Putamen (tissue), 1 donor: Measurements from ENCODE around the gene POU3F3.

Experiments used
- DNase-seq: peaks from one replicate; pipeline ENCODE4 v3.0.0-alpha.2; 2016; ENCODE audit warnings: low spot score

Gene POU3F3

DNA sequence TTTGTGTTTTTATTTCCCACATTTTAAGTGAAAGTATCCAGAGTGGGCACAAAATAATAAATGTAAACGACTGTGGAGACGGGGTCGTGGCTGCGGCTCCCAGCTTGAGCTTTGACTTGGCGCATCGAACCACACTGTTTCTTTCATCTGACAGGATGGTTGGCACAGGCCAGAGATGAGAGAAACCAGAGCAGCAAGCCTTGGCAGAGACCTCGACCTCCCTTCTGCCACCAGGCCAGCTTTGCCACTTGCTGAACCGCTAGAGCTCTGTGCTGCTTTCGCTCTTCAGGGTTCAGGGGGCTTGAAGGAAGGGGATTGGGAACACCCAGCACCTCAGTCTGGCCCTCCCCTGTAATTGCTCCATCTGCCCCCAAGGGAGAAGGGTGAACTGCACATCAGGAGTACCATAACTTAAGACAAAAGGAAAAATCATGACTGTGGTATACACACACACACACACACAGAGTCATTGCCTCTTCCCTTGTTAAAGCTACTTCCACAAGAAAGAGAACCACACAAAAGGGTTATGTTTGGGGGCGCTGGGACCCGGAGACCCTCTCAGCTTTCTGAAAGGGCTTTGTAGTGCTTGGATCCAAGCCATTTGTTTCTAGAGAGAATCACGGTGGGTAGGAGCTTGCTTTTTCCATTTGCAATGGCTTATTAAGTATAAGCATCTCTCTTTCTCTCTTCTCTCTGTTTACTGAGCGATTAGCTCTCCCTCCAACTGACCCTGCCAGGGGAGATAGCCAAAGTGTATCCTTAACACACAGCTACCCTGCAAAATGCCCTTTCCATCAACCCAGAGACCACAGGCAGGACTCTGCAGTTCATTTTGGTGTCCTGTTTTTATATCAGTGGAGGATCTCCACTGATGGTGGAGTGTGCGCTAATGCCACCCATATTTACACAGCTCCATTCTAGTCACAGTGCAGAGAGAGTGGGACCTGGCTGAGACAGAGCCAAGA is 23.0 kb downstream of the POU3F3 start:
- peak; percentile 55 for DNase-seq

DNA sequence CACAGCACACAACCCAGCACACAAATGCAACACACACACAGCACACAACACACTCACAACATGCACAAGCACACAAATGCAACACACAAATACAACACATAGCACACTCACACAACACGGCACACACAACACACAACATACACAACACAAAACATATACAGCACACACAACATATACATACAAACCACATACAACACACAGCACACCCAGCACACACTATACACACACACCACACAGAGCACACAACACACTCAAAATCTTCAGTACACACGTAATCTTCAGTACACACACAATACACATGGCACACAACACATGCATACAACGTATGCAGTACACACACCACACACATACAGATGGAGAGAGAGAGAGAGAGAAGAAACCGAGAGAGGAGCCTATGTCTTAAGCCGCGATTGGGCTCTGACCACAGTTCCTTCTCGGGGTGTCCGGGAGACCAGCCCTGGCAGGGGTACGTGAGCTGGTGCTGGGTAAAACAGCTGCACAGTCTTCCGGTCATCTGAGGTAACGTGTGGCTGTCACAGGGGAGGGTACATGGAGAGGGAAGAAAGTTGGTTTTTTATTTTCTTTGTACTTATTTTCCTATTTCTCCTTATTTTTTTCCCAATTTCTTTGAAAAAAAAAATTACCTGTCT is 25.1 kb downstream of the POU3F3 start:
- DNase-seq, result no peak

DNA sequence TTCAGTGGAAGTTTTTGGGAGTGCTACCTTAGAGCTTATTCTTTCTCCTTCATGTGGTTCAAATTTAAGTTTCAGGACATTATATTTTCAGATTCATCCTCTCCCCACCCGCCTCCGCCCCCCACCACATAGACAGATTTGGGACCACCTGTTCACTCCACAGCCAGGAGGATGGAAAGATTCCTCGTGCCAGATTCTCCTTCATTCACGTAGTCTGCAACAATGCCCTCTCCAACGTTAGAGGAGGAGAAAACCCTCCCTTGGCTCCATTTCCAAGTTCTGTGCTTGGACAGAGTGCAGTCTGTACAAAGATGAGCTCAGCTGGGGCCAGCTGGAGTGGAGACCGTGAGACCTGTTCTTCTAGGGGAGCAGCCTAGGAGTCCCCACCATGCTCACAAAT is 26.2 kb downstream of the POU3F3 start:
- DNase-seq, result no peak

DNA sequence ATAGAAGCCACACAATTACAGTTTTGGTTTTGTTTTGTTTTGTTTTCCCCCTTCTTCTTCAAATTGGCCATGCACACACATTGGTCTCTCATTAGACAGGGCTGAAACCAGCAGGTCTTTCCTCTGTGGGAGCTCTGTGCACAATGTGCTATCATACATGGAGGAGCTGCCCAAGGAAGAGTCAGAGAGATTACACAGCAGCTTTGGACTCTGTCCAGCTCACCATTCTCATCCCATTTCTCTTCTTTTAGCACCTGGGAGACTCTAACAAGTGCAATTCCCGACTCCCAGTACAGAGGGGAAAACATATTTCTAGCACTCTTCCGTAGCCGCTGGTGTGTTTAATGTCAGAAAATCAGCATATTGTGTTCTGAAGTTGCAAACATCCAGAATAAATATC is 29.4 kb downstream of the POU3F3 start:
- DNase-seq, result no peak

DNA sequence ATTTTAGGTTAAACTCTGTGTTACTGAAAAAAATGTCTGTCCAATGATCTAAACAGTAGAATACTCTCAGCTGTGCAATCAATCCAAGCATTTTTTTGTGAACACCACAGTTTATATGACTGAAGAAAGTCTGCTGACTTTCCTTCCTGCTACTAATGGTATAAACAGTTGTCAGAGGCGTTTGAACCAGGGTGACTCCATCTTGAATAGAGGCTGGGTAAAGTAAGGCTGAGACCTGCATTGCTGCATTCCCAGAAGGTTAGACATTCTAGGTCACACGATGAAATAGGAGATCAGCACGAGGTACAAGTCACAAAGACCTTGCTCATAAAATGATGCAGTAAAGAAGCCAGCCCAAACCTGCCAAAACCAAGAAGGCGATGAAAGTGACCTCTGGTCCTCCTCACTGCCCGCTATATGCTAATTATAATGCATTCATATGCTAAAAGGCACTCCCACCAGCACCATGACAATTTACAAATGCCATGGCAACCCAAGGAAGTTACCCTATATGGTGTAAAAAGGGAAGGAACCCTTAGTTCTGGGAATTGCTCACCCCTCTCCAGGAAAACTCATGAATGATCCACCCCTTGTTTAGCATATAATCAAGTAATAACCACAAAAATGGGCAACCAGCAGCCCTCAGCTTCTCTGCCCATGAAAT is 31.3 kb downstream of the POU3F3 start:
- DNase-seq, result no peak

DNA sequence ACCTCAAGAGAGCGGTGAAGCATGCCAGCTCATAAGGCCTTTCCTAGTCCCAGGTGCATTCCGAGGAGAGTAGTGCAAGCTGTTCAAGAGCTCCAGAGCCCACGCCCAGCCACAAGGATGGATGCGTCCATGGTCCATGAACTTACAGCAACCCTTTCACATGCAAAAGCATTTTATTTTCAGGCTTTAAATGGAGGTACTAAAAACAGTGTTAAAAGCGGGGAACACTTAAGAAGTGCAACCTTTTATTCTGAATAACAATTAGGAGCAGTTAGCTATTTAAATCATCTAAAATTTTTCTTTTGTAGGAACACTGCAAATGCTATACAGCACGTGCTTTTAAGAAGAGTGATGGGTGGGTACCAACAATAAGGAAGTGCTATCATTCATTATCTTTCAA is 33.8 kb downstream of the POU3F3 start:
- DNase-seq, result no peak

DNA sequence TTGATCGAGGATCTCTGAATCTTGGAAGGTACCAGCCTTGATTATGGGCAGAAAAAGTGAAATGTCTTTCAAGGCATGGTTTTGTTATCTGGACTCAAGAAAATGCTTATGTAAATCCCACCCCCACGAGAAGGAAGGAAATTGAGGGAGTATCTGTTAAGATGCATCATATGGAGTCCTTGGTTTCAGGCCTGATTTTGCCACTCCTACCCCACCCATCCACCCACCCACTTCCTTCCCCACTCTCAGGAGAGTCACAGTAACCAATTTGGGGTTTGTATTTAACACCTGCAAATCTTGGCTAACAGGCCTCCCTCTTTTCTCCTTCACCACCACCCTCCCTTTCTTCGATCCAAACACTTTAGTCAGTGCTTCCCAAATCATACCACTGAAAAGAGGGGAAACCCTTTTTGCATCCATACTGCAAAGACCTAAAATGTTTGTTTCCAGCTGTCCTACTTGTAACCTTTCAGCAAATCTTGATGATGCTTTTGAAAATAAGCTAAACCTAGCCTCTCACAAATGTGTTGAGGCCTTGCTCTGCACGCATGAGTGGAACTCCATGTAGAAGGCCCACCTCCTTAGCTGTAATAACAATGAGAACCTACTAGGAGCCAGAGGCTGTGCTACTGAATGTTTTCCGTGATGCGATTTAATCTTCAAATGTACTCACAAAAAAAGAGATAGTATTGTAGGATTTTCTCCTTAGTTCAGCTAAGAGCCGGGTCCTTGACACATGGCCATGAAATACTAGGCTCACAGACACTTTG is 34.8 kb downstream of the POU3F3 start:
- DNase-seq, result no peak

DNA sequence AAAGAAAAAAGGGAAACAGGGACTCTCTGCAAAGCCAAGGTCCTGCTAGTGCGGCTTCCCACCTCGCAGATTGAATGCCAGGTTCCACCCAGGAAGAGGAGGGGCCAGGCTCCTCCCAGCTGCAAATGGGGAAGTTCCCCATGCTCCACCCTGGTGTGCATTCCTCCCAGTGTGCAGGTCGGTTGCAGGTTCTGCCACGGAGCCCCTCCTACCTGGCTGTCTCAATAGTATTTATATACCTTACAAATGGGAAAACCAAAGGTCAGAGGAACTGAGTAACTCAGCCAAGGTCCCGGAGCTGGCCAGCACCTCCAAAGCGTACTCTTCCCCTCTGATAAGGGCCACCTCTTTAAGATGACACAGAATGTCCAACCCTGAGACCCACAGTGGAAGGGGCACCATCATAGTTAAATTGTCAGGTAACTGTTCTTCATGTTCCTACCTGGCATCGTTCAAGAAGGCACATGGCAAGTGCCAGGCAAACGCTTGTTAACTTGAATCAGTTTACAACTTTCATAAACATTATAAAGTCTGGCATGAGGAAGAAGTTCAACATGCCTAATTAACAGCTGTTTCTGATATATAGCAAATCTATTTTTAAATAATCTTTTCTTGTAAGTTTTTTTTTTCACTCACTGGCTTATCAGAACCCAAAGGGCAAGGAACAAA is 35.5 kb downstream of the POU3F3 start:
- no peak for DNase-seq

DNA sequence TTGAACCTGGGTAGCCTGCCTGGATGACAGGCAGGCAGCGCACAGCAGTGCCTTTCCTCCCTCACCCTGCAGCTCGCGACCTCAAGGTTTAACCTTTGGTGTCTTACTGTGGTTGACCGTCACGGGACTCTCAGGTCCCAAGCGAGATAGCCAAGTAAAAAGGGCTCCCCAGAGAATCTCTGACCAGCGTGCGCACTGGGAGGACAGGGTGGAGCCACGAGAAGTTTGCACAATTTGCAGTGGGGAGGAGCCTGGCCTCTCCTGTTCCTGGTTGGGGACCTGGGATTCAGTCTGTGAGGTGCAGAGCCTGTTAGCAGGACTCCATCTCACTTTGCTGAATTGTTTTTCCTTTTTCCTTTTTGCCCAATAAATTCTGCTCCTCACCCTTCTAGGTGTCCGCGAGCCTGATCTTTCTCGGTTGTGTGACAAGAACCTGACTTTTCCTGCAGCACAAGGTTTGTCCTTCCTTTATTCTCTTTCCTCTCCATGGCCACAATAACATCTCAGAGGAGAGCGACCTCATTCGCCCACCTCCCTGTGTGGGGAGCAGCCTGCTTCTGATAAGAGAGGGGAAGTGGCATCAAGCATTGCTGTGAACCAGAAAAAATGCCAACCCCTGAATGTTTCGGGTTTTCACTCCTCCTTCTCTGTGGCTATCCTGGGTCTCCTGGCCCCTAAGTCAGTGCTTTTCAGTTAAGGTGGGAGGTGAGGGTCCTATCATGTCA is 36.2 kb downstream of the POU3F3 start:
- DNase-seq, result no peak

DNA sequence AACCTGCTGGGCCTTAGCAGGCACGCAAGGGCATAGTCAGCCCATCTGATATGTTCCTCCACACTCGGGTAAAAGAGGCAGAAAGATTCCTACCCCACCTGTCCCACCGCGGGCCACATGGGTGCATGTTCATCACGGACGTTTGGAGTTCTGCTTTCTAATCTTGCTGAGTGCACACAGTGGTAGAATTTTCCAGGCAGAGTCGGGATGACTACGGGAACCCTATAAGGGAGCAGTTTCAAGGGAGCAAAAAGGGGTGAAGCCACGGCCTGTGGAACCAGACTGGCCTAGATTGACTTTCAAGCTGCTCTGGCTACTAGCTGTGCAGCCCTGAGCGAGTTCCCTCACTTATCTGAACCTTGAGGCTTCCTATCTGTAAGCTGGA is 36.8 kb downstream of the POU3F3 start:
- DNase-seq, result no peak

DNA sequence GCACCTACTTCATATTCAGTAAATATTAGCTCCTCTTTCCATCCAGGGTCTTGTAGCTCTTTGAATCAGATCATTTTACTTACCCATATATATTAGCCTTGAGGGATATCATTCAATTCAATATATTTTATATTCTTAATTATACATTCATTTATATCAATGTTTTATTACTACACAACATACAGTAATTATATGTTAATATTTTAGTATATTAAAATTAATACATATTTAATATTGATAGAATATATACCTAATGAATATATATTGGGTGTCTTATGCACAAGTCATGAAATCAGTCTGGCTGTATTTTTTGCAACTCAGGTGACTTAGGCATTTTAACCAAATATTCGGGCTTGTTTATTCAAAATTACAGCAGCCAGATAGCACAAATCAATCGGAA is 37.2 kb downstream of the POU3F3 start:
- no peak for DNase-seq

DNA sequence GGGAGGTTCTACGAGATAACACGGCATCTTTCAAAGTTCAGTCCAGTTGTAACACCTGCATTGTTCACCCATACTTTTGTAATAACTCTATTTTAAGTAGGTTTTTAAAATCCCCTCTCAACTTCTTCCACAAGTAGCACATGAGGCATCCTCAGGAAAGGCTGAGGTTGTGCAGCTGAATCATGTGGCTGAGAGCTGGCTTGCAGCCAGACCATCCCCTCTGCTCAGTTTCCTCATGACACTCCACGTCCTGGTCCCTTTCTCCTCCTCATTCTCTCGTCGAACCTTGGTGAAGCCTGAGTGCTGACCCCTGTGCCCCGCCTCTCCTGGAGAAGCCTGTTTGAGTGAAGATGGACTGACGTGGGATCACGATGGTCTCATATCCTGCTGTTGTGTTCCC is 42.5 kb downstream of the POU3F3 start:
- DNase-seq, result no peak

DNA sequence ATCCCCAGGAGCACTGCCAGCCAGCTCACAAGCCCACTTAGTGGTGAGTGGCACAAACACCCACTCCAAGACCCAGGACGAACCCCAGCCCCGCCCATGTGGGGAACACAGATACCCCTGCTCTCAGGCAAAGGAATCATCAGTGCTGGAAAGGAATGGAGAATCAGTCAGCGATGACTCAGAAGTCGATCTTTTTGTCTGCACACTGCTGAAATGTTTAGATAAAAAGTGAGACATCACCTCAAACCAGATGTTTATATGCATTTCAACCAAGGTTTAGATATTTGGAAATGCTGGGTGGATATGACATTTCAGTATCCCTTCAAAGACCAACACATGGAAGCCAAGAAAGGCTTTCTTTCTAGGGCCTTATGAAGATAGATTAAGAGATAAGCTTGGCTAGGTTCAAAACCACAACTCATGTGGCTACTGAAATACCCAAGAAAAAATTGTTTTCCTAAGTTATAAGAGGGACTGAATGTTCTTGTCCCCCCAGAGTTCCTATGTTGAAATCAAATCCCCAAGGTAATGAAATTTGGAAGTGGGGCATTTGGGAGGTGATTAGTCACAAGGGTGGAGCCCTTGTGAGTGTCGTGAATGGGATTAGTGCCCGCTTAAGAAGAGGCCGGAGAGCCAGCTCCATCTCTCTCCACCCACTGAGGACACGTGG is 43.7 kb downstream of the POU3F3 start:
- no peak for DNase-seq

DNA sequence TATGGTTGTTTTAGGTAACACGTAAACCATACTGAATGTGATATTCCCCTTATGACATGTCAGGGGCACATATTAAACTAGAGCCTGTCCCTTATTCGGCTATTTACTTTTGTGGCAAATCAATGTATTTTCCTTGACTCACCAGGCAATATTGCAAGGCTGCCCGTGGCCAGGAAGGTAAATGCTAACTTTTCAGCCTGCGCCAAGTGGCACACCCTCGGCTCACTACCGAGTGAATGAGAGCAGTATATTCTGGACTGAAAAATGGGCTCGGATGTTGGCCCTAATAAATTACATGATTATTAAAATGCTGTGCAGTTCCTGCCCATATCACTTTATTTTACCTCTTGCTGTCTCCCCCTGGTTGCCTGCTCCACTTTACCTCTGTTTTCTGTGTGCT is 46.7 kb downstream of the POU3F3 start:
- DNase-seq, result no peak

DNA sequence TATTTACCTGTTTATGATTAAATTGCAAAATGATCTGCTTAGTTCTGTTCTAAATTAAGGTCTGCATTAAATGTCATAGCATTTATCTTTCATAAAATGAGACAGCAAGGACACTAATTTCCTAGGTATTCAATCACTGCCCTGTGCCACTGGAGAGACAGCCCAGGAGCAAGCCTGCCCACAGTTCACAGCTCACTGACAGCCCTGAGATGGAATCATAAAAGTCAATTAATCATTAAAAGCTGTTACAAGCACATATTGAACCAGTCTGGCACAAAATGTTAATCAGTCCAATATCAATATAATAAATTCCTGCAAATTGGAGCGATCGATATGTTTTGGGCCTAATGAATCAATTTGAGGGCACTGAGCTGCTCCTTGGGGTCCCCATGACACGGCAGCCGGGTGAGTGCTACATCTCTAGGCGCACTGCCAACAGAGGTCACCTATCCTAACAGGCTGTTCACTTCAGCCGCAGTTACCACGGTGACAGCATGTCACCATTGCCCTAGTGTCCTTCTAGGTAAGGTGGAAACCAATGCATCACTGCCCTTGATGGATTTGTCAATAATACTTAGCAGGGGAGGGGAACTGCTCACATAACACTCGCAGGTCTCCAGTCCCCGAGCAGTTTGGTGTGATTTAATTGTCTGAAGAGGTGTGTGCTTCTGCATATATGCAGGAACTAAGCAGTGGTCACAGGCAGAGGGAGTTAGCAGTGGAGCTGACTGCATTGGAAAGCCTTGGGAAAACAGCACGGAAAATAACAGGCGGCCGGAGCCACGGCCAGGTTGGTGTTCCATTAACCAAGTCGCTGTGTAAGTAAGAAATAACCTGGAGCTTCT is 47.3 kb downstream of the POU3F3 start:
- DNase-seq, result no peak

DNA sequence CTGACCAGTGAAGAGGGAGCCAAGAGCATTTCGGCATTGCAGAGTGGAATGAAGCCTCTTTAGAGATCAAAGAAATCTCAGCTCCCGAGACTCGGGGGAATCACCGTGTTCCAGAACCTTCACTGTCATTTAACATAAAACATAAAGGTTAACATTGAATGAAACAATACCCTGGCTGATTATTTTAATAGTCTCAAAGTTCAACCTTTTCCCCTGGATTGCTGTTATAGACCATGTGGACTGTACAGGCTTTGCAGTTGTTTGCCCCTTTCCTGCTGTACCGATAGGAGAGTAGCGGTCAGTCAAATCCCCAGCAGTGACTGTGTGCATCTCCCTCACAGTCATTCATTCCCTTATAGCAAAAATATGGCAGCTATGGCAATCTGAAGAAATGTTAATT is 48.4 kb downstream of the POU3F3 start:
- no peak for DNase-seq
